Nephron (organoid): ENCODE data around the gene CCDC88C.

Experiments used
- H3K27ac Mint-ChIP-seq, 3 experiments: 2 replicates each; pipeline ENCODE4 v1.8.0; 2020; ENCODE audit warnings: mixed read lengths in 3 of 3, mild to moderate bottlenecking in 2 of 3, moderate library complexity in 1 of 3
- H3K27me3 Mint-ChIP-seq: 2 replicates; pipeline ENCODE4 v1.8.0; 2021; ENCODE audit warnings: low read depth, mild to moderate bottlenecking, moderate library complexity, mixed read lengths
- H3K36me3 Mint-ChIP-seq: 2 replicates; pipeline ENCODE4 v1.8.0; 2020; ENCODE audit warnings: low read depth, mixed read lengths
- H3K4me1 Mint-ChIP-seq: 2 replicates; pipeline ENCODE4 v1.8.0; 2020; ENCODE audit warnings: mixed read lengths
- H3K4me3 Mint-ChIP-seq, 3 experiments: 2 replicates each; pipeline ENCODE4 v1.8.0; 2020; ENCODE audit warnings: mild to moderate bottlenecking in 3 of 3, mixed read lengths in 3 of 3, moderate library complexity in 2 of 3
- H3K9me3 Mint-ChIP-seq: 2 replicates; pipeline ENCODE4 v1.8.0; 2020; ENCODE audit warnings: mixed read lengths
- CTCF ChIP-seq, 3 experiments: fragments of 200-600 bp; sonication (generic); IDR thresholded peaks; one replicate each; pipeline ENCODE4 v1.5.0; 2021; ENCODE audit warnings: antibody characterized with exemption in 3 of 3; ENCODE audit not compliant: unreplicated experiment in 3 of 3

CCDC88C gene

GRCh38 chr14:91289464-91289863 lies 128.2 kb downstream of the CCDC88C start:
- TF ChIP-seq CTCF (IDR thresholded peaks at IDR 0.05; ENCODE audit: unreplicated experiment in 3 of 3), result no peak
- no peaks in the 10 kb centered on the region for H3K9me3 Mint-ChIP-seq
- no peak overlapping the region for H3K4me3 Mint-ChIP-seq
- H3K4me1 Mint-ChIP-seq, result peaks cover 14% of the 10 kb centered on the region
- H3K27ac Mint-ChIP-seq, result no peak overlapping the region
- H3K27me3 Mint-ChIP-seq, result no peaks in the 10 kb centered on the region
- H3K36me3 Mint-ChIP-seq, result peaks cover 42% of the 10 kb centered on the region

DNA sequence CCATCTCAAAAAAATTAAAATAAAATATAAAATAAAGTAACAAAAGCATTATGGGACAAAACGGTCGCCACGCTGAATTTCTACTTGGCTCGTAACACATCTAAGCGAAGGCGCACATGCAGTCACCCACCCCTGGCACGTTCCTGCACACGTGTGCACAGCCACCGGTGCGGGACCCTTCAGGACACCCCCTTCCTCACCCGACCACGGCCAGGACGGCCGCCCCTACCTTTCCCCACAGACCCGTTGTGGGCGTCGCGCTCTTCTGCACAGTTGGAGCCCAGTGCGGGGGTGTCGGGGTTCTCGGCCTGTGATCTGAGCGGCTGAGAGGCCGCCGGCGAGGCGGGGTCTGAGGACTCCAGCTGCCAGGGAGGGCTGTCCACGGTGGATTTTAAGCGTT lies 128.7 kb downstream of the CCDC88C start:
- Mint-ChIP-seq H3K4me1 (peaks cover 19% of the 10 kb centered on the region), H3K9me3 (no peaks in the 10 kb centered on the region), H3K36me3 (peaks cover 37% of the 10 kb centered on the region), H3K27ac (no peak overlapping the region), H3K27me3 (no peaks in the 10 kb centered on the region), H3K4me3 (no peak overlapping the region)
- TF ChIP-seq CTCF (IDR thresholded peaks at IDR 0.05; ENCODE audit: unreplicated experiment in 3 of 3), result no peak

- Mint-ChIP-seq H3K4me1 (peaks cover 19% of the 10 kb centered on the region), H3K4me3 (no peak overlapping the region), H3K36me3 (peaks cover 44% of the 10 kb centered on the region), H3K27me3 (no peaks in the 10 kb centered on the region), H3K9me3 (no peaks in the 10 kb centered on the region), H3K27ac (peak overlapping the region in 1 of 3 experiments; percentile 11)
- TF ChIP-seq CTCF (IDR thresholded peaks at IDR 0.05; ENCODE audit: unreplicated experiment in 3 of 3), result peak; percentile 85 to 87 (median 86)
Measured at GRCh38 chr14:91286530-91286937, 131.1 kb downstream of the CCDC88C start.

GRCh38 chr14:91284791-91285548 lies 132.7 kb downstream of the CCDC88C start:
- Mint-ChIP-seq H3K4me3 (peak overlapping the region in 1 of 3 experiments; percentile 17), H3K36me3 (peaks cover 41% of the 10 kb centered on the region), H3K4me1 (peaks cover 19% of the 10 kb centered on the region), H3K27ac (peak overlapping the region in 1 of 3 experiments; percentile 22), H3K27me3 (no peaks in the 10 kb centered on the region), H3K9me3 (no peaks in the 10 kb centered on the region)
- no peak for TF ChIP-seq CTCF (IDR thresholded peaks at IDR 0.05; ENCODE audit: unreplicated experiment in 3 of 3)

DNA sequence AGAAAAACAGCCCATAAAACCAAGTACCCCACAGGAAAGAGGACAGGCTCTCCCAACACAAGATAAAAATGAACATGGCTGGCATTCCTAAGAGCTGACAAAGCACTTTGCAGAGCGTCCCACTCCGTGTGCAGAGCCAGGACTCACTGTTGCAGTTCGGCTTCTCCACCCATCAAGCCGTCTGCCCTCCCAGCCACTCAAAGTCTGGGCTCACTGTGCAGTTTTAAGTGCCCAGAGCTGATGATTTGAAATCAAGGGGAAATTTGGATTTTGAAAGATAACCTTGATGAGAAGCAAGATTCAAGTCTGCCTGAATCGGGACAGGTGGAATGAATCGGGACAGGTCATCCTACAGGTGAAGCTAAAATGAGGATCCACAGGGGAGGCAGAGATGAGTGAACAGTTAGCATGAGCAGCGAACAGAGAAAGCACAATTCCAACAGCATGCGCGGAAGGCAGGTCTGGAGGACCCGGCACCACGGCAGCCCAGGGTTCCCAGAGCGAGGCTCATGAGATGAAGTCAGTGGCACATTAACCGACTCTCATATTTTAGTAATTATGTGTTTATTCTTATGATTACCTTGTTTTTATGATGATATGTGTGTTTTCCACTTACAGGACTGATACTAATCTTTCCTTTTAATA lies 133.4 kb downstream of the CCDC88C start:
- peak overlapping the region in 1 of 3 experiments; percentile 19 for H3K27ac Mint-ChIP-seq
- H3K27me3 Mint-ChIP-seq, result no peaks in the 10 kb centered on the region

More for the DNA sequence above, 133.4 kb downstream of the CCDC88C start:
- peaks cover 41% of the 10 kb centered on the region for H3K36me3 Mint-ChIP-seq
- TF ChIP-seq CTCF (IDR thresholded peaks at IDR 0.05; ENCODE audit: unreplicated experiment in 3 of 3), result no peak
- H3K4me3 Mint-ChIP-seq, result no peak overlapping the region
- H3K9me3 Mint-ChIP-seq, result no peaks in the 10 kb centered on the region
- peaks cover 19% of the 10 kb centered on the region for H3K4me1 Mint-ChIP-seq
